CD4-positive, alpha-beta T cell treated with Interferon gamma for 1 hour (primary cell): ENCODE results near the gene PLCB4.

Experiments
- DNase-seq: peaks from one replicate; pipeline ENCODE4 v3.0.0-alpha.2; 2020

PLCB4 gene

DNA sequence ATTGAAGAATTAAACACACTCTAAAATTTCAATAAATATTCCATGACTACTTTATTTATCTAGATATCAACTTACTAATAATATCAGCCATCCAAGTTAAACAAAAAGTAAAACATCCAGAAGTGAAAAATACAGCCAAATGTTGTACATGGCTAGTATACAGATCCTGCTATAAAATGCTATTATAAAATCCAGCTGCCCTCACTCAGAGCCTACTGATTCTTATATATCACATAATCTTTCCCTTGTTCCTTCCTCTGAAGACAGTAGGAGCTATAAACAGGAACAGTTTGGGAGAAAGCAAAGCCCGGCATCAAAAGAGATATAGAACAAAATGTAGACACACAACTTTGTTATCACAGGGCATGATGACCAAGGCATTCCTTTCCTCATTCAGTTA, 212.9 kb downstream of the PLCB4 start:
- no peak for DNase-seq

- DNase-seq: no peak
These were observed 216.7 kb downstream of the PLCB4 start for GRCh38 chr20:9285617-9286016.

- no peak for DNase-seq
These were observed 217.9 kb downstream of the PLCB4 start for GRCh38 chr20:9286501-9287461.

- no peak for DNase-seq
These were observed 218.9 kb downstream of the PLCB4 start for GRCh38 chr20:9287826-9288225.

DNA sequence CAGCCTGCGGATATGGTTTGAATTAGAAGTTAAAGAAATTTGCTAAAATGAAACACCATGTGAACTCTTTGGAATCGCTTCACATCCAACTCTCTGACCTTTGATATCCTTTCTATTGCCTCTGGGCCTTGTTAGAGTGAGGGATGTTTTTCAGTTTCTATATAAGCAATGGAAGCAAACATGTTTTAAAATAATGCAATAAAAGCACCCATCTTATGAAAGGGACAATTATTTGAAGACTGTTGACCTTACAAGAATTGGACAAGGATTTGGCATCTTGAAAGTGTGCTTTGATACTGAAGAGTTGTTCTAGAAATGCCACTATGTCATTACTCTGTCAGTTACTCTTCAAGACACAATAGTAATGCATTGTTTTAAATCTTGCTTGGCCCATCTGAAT, 221.4 kb downstream of the PLCB4 start:
- DNase-seq: no peak

DNA sequence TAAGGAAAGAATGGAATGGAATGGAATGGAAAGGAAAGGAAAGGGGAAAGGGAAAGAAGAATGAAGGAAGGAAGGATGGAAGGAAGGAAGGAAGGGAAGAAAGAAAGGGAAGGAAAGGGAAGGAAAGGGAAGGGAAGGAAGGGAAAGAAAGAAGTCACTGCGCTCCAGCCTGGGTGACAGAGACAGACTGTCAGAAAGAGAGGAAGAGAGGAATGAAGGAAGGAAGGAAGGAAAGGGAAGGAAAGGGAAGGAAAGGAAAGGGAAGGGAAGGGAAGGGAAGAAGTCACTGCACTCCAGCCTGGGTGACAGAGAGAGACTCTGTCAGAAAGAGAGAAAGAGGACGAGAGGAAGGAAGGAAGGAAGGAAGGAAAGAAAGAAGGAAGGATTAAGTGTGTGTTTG, 224.3 kb downstream of the PLCB4 start:
- no peak for DNase-seq

DNA sequence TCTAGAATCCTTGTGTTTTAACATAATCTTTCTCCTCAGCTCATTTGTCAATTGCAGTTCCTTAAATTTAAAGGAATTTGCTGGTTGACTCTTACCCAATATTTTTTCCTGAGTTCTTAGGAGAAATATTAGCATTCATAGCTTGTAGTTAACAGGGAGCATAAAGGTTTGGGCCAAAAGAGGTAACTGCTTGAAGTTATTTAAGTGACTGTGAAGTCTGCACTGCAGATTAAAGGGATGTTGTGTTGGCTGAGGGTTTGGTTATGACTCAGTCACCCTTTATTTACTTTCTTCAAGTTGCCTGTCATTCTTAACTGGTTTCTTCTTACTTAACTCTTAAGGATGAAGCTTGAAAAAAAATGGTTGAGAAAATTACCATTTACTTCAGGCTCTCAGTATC, 225.2 kb downstream of the PLCB4 start:
- DNase-seq: no peak

- DNase-seq: no peak
These were observed 230.0 kb downstream of the PLCB4 start for GRCh38 chr20:9298906-9299305.

- no peak for DNase-seq
These were observed 231.2 kb downstream of the PLCB4 start for GRCh38 chr20:9300080-9300479.

- DNase-seq: no peak
These were observed 231.6 kb downstream of the PLCB4 start for GRCh38 chr20:9300534-9300933.

DNA sequence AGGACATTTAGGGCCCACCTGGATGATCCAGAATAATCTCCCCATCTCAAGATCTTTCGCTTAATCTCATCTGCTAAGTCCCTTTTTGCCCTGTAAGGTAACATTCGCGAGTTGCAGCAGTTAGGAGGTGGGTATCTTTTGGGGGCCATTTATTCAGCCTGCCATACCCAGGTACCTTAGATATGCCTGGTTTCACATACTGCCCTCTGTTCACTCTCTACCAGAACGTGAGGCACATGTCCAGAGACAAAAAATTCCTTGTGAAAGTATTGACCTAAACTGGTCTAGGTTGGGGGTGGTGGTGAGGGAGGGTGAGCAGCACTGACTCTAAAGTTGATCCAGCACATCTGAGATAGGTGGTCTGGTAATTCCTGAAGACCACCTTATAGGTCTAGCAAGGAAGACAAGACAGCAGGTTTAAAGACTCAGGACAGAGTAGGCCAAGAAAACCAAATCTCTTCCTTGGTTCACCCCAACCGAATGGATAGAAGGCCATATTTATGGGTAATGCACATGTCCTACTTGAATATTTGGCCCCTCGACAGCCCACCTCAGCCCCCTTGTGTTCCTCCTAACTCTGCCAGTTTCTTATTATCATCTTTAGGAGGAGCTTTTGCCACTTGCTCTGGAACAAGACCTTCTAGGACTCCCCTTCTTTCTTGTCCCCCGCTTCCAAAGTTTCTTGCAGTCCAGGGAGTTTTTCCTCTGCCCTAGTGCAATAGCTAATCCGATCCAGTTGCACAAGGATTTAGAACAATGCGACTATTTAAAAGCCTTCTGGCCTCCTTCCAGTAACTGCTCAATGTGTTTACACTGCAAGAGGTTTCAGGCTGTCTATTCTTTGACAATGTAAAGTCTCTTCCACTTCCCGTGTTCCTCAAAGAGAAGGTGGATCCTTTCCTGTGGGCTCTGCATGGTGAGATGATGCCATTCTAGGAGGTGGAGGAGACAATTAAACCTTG, 232.5 kb downstream of the PLCB4 start:
- no peak for DNase-seq

DNA sequence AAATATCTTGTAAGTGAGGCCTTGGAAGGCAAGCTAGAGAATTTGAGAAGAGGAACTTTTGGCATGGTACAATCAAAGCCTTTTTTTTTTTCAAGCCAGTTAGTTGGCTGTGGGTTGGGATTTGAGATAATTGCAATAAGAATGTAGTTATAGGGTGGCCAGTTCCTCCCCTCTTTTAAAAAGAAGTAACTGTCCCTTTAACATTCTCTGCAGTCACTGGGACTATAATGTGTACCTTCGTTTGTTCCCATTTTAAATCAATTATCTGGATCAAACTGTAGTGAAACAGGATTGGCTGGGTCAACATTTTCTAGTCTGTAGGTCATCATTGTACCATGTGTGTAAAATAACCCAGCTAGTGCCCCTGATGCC, 233.2 kb downstream of the PLCB4 start:
- DNase-seq: no peak

GRCh38 chr20:9306521-9306920, 237.6 kb downstream of the PLCB4 start:
- no peak for DNase-seq

GRCh38 chr20:9308056-9308455, 239.2 kb downstream of the PLCB4 start:
- no peak for DNase-seq

DNA sequence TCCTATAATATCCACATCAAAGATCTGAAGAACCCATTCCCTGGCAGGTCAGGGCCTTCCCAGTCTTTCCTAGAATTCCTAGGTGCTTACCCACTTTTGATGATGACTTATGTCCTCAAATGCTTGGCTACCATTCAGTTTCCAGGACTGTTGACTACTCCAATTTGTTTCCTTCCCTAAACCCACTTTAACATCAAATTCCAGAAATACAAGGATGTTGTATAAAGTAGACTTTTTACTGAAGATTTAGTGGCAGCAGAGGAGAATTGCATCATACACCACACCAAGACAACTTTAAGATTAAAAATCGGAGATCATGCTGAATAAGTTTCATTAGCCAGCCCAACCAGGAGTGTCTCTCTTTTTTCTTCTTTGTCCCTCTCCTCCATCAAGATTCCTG, 242.2 kb downstream of the PLCB4 start:
- DNase-seq: no peak

DNA sequence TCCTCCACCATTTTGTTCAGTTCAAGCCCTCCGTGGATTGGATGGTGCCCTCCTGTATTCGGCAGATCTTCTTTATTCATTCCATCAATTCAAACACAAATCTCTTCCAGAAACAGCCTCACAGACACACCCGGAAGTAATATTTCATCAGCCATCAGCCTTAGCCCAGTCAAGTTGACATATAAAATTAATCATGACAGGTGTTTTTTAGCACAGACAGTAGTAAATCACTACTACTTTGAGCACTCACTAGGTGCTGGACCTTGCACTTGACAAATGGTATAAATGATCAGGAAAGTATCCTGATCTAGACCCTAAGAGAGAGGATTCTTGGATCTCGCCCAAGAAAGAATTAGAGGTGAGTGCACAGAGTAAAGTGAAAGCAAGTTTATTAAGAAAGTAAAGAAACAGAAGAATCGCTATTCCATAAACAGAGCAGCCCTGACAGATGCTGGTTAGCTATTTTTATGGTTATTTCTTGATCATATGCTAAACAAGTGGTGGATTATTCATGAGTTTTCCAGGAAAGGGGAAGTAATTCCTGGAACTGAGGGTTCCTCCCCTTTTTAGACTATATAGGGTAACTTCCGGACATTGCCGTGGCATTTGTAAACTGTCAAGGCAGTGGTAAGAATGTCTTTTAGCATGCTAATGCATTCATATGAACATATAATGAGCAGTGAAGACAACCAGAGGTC, 250.9 kb downstream of the PLCB4 start:
- DNase-seq: no peak

- DNase-seq: no peak
These were observed 252.1 kb downstream of the PLCB4 start for GRCh38 chr20:9321007-9321406.

GRCh38 chr20:9322661-9323060, 253.8 kb downstream of the PLCB4 start:
- DNase-seq: no peak

DNA sequence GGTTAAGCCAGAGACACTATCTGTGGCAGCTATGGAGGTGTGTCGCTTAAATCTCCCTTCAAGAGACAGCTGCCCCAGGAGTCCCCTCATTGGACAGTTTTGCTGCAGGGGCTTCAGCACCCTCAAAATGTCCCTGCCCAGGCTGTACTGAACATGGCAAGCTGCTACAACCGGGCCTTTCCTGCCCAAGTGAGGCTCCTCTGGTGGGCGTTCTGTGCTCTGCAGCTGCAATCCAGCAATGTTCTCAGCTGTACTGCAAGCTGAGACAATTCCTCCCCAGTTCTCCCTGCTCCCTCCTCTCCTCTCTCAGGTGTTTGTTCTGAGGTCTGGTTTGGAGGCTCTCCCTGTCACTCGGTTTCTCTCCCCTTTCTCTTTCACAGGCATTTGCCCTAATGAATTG, 254.7 kb downstream of the PLCB4 start:
- no peak for DNase-seq

DNA sequence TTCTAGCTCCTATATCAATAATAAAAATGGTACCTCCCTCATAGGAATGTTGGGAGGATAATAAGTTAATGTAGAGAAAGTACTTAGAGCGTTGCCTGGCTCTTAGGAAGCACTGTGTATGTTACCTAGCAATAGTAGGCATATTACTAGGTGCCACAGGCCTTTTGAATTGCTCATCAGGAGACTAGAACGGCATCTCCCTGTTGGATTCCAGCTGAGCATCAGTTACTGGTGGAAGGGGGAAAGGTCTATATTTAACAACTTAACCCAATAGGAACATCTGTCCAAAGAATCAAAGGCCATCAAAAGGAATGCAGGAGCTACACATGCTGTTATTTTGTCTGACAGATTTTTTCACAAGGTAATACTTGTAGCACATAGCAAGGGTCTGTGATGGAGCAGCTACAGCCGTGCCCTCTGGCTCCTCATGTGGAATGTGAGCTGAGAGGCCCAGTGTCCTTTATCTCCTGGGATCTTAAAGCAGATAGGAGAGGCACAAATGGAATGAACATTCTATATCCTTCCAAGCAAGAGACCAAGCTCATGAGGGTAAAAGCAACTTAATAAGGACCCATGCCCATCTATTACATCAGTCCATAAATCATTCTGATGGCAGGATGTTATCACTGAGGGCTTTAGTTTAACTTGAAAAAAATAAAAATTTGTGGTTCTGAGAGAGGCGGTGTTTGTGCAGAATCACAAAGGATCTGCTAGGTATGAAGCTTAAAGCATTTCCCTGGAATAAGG, 260.6 kb downstream of the PLCB4 start:
- DNase-seq: no peak

GRCh38 chr20:9330151-9330550, 261.3 kb downstream of the PLCB4 start:
- DNase-seq: no peak

DNA sequence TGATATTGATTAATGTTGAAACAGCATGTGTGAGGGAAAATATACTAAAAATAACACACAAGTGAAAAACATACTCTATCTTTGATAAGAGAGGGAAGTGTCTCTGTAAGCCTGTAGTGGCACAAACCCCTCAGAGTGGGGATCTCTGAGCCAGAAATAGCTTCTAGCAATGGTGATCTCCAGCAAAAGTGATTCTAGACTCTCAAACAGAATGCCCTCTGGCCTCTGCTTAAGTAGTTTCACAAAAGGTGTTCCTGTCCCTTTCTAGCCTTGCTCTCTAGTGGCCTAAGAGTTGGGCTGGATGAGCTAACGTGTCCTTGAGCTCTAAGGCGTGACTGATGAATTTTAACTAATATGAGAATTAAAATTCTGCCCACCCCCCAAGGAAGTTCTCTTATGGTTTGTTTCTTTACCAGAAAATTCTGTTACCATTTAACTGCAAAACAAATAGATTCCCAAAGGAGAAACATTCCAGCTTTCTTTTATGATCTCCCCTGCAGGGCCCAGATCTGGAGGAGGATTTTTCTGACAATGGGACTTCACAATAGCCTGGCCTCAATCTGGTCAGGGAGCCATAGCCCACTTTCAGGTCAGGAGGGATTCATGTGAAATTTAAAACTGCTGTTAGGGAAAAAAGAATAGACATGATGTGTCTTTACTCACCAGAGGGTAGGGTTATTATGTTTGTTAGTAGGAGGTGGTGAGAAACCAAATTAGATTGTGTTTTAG, 263.0 kb downstream of the PLCB4 start:
- DNase-seq: no peak
